NCI-H187 (cell line): Measurements from ENCODE around the gene LTB4R2.
A peak's percentile ranks its signal among the peaks of the same experiment; 100 is the strongest.
"Not testable (repeated sequence)": the region's sequence is repeated elsewhere in the genome, so short reads cannot be mapped to it uniquely, and the experiment has no call there.

Source experiments
- DNase-seq, 2 experiments: peaks; one replicate each; lab custom pipeline; 2025; lab: John Stamatoyannopoulos, UW

The LTB4R2 gene

DNA sequence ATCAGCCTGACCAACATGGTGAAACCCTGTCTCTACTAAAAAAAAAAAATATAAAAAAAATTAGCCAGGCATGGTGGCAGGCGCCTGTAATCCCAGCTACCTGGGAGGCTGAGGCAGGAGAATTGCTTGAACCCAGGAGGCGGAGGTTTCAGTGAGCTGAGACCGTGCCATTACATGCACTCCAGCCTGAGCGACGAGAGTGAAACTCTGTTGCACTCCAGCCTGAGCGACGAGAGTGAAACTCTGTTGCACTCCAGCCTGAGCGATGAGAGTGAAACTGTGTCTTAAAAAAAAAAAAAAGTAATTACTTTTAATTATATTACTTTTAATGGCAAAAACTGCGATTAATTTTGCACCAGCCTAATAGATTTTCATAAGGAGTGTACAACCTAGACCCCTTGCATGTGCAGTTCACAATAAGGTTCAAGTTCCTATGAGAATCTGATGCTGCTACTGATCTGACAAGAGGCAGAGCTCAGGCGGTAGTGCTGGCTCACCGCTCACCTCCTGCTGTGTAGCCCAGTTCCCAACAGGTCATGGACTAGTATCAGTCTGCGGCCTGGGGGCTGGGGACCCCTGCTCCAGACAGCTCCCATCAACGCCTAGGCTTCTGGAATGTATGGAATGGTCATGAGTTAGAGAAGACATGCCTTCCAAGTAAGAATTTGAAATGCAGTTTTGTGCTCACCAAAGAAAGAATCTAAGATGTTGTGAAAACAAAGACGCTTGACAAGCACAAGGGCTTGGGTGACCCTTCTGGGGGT, 11.5 kb downstream of the LTB4R2 start:
- no peak for DNase-seq

GRCh38 chr14:24322672-24323071, 12.7 kb downstream of the LTB4R2 start:
- no peak for DNase-seq

DNA sequence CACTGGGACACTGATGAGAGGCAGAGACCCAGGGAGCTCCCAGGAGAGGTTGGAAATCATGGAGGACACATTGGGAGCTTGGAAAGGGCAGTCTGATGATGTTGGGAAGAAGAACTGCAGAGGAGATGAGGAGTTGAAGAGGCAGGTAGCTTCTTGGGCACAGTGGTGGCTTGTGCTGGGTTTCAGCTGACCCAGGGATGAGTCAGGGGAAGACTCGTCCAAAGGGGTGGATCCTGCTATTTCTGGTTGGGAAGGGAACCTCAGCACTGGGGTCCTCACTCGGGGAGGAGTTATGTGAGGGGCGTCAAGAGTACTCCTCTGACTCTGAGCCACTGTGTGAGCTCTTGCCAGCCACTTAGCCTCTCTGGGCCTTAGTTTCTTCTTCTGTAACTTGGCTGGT, 13.4 kb downstream of the LTB4R2 start:
- DNase-seq = no peak

- no peak for DNase-seq
These were observed 14.1 kb downstream of the LTB4R2 start for GRCh38 chr14:24324024-24324423.

- DNase-seq = no peak
These were observed 15.1 kb downstream of the LTB4R2 start for GRCh38 chr14:24325041-24325530.

GRCh38 chr14:24325963-24326362, 16.0 kb downstream of the LTB4R2 start:
- no peak for DNase-seq

GRCh38 chr14:24327303-24327702, 17.4 kb downstream of the LTB4R2 start:
- no peak for DNase-seq

- not testable (repeated sequence) for DNase-seq
These were observed 18.0 kb downstream of the LTB4R2 start for GRCh38 chr14:24327914-24328313.

DNA sequence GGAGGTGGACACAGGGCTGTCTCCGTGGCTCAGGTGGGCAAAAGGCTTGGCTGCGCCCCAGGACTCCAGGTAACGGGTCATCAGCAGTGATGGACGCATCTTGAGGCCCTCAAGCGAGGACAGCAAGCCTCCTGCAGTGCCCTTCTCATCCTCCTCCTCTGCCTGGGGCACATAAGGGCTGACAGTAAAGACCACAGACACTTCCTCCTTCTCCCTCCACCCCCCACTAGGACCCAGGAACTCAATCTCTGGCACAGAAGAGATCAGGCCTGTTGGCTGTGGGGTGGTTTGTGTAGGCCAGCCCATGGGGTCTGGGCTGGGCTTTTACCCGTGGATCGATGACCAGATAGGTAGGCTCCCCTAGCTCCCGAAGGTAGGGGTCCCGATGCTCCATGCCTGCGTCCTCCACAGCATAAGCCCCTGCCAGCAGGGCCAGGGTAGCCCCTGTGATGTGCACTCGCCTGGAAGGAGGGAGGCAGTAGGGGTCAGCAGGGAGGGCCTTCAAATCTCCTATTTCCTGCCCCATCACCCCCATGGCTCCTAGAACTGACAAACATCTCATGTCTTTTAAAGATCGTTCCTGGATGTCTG, 19.2 kb downstream of the LTB4R2 start:
- no peak for DNase-seq

GRCh38 chr14:24329736-24330135, 19.8 kb downstream of the LTB4R2 start:
- no peak for DNase-seq

GRCh38 chr14:24330973-24331674, 21.2 kb downstream of the LTB4R2 start:
- DNase-seq = no peak

DNA sequence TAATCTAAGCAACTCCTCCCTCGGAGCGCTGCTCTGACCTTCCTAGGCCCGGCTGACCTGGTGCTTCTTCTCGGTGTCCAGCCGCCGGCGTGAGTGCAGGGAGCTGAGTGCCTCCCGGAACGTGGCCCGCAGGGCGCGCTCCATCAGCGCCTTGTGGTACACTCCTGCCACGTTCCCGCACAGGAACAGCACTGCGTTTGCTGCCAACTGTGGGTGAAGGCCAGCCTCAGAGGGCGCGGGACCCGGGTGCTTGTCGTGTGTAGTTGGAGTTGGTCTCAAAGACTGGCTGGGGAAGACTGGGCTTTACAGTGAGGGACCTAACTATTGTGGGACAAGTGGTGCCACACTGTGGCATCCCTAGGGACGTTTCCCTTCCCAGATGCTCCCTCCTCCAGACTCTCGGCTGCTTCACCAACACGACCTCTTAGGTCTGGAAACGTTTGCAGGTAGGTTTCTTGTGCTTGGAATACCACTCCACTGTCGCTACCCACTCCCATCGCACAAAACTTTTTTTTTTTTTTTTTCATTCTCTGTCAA, 21.9 kb downstream of the LTB4R2 start:
- no peak for DNase-seq

DNA sequence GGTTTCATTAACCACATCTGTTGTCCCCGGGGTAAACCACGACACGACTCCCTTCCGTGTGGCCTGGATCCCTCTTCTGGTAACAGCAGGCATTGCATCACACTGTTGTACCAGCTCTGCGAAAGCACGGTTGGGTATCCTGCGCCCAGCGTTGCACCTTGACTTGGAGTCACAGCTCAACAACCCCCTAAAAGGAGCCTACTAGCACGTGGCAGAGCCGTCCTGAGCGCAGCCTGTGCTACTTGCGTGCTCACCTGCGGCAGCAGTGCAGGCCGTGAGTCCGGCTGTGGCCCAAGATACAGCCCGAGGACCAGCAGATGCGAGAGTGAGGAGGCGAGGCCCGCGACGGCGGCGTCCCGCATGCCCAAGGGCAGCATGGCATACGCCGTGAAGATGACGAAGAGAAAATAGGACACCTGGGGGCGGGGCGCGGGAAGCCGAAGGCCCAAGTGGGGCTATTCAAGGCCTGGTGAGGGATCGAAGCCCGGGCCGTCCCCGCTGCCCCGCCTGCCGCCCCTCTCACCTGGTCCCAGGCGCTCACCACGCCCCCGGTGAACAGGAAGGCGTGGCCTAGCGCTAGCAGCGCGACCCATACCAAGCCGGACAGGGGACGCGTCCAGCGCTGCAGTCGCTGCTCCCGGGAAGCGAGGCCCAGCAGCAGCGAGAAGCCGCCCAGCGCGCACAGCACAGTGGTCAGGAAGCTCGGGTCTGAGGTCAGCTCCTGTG, 22.5 kb downstream of the LTB4R2 start:
- DNase-seq = peak; percentile 26 to 41

DNA sequence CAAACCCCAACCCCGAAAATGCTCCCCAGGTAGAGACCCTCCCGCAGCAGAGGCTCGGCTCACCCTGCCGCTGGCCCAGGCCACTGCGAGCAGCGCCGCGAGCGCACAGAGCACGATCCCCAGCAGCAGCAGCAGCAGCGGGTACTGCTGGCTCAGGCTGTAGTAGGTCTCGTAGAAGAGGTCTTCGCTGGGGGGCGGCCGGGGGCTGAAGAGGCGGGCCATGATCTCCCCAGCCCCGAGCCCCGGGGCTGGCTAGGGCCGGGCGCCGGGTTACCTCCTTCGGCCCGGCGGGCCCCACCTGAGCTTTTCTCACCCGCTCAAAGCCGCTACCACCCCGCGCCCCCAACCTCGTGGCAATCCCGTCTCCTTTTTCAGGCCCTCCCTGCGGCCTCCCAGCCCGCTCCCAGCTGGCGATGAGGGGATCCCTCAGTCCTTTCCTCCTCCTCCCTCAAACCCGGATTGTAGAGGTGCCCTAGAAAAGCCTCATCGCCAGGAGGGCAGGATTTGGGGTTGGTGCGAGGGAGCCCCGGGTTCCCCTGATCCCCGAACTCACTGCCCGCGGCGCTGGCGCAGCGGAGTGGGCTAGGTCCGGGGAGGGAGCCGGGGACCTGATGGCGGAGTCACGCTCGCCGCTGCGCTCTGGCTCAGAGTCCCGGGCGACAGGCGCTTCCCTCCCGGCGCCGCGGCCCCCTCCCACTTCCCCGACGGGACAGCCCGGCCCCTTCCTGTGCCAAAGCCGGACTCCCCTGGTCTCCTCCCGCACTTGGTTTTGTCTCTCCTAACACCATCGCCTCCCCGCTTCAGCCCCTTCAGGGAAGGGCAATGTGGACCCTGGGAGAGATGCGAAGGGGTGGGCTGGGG, 24.7 kb downstream of the LTB4R2 start, which contains the start of gene ADCY4:
Gene ADCY4, minus strand, starts transcription at position 641 of the 861 bp plus-strand sequence. Its CDS starts 419 bp downstream, at position 222.
- DNase-seq = no peak

- DNase-seq = no peak
These were observed 25.7 kb downstream of the LTB4R2 start for GRCh38 chr14:24335461-24336171.

GRCh38 chr14:24337144-24337823, 27.3 kb downstream of the LTB4R2 start:
- no peak for DNase-seq

DNA sequence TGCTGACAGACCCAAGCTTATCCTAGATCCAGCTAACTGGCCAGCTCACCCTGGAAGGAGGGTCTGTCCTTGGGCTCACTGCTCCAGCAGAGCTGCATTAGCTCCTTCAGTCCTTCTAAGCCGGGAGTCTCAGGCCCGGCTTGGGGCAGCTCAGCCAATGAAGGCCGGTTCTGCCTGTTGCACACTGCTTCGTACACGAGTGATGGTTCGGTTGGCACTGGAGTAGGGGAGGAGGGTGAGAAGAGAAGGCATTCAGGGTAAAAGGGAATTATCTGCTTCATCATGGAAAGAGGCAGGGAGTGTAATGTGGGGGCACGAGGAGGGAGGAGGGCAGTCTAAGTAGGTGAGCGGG, 27.9 kb downstream of the LTB4R2 start:
- DNase-seq = no peak

- DNase-seq = no peak
These were observed 28.9 kb downstream of the LTB4R2 start for GRCh38 chr14:24338843-24339242.

- no peak for DNase-seq
These were observed 29.6 kb downstream of the LTB4R2 start, which contains the start of gene RIPK3 for GRCh38 chr14:24339284-24340151. Gene RIPK3, minus strand, starts transcription at chr14:24339991. Its CDS starts 165 bp downstream, at chr14:24339826.
